CD4-positive, alpha-beta T cell treated with Interleukin-15 for 1 hour (primary cell): ENCODE measurements around the gene ALDH3B2.
"Not testable (repeated sequence)": the region's sequence is repeated elsewhere in the genome, so short reads cannot be mapped to it uniquely, and the experiment has no call there.

ENCODE experiments used
- DNase-seq: peaks from one replicate; pipeline ENCODE4 v3.0.0-alpha.2; 2020

Gene ALDH3B2

DNA sequence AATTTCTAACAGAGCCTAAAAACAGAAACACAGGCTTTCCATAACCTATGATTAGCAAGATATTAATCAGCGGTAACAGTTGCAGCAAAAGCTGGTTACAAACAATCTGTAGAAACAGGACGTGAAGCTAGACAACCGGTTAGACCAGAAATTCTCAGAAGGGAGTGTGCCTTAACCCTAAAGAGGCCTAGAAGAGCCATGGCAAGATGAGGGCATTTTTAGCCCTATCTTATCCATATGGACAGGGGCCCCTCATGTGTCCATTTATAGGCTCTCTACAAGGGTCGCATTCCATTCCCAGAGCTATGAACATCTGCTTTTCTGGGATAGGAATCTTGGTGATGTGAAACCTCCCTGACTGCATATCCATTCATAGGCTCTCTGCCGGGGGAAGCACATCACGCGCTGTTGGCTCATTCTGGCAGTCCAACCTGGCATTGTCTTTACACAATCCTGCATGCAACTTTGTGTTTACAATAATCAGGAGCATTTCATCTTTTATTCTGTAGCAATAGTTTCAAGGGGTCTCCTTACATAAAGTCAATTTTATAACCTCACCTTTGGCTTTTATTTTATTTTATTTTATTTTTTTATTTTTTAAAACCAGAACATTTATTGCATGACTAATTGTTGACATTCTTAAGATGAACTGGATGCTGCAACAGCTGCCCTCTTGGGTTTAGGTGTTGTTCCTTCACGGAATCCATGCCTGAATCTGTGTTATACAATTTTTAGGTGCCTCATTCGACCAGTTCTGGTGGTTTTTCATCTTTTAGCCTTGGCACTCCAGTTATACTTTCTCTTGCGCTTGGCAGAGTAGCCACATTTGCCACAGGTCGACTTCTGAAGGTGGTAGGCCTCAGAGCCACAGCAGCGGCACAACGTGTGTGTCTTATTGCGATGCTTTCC is 8.0 kb upstream of the ALDH3B2 start:
- DNase-seq: not testable (repeated sequence)

GRCh38 chr11:67680696-67681470 is 6.5 kb upstream of the ALDH3B2 start:
- no peak for DNase-seq

- no peak for DNase-seq
These were observed 780 bp upstream of the ALDH3B2 start for GRCh38 chr11:67675058-67675747.

- no peak for DNase-seq
These were observed 521 bp downstream of the ALDH3B2 start for GRCh38 chr11:67673902-67674301.

DNA sequence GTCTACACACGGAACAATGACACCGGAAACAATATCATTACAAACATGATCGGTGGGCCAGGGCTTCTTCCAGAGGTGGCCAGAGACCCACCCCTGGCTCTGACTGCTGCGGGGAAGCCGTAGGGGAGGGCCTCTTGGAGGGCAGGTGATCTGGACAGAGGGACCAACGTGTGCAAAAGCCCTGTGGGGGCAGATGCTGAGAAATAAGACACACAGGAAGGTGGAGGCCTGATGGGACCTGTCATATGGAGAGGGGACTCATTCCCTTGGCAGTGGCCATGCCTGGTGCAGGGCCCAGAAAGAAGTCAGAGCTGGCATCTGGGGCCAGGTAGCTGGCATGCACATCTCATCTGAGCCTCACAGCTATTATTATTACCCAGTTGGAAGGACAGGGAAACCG is 1.1 kb downstream of the ALDH3B2 start:
- no peak for DNase-seq

GRCh38 chr11:67671211-67671520 is 3.3 kb downstream of the ALDH3B2 start:
- no peak for DNase-seq

DNA sequence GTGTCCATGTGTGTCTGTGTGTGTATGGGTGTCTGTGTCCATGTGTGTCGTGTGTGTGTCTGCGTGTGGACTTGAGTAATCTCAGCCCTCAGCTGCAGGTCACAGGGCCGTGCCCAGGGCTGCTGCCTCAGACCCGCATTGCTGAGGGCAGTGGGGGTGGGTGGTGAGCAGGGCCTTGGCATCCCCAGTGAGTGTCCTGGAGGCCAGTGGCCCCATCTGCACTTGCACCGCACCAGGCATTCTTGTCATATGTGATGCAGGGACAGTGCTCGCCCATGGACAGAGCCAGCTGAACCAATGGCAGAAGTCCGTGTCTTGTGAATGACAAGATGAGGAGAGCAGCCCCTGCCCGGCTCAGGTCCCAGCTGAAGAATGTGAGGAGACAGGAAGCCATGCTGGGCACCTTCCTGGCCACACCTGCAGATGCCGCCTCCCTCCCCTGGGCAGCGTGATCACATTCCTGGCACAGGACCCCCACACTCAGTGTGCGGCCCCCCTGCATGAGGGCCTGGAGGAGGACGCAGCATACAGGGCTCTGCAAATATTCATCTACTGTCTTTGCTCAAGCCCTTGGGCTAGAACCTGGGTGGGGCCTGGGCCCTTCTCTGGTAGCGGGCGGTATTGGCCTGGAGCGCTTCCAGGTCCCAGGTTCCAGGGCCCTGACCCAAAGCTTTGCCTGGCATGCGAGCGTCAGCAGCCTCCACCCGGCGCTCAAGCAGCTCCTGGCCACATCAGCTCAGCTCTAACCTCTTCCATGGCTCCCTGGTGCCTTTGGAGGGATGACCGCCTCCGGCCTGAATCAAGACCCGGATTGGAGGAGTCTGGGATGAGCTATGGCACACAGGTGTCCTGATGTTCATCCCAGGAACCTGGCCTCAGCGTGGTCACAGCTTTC is 3.9 kb downstream of the ALDH3B2 start:
- no peak for DNase-seq

- no peak for DNase-seq
These were observed 6.3 kb downstream of the ALDH3B2 start for GRCh38 chr11:67668192-67668551.

GRCh38 chr11:67667490-67668191 is 6.8 kb downstream of the ALDH3B2 start:
- DNase-seq: no peak

- no peak for DNase-seq
These were observed 7.5 kb downstream of the ALDH3B2 start for GRCh38 chr11:67666676-67667489.

DNA sequence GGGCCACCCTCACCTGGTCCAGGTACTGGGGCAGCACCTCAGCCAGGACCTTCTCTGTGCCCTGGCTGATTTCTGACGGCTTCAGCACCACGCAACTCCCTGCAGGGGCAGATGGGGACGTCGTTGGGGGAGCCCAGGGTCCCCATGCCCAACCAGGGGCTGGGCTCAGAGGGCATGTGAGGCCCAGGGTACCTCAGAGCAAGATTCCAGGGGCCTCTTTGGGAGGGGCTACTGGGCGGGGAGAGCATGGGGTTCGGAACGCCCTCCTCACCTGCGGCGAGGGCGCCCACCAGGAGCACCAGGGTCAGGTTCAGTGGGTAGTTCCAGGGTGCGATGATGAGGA is 8.1 kb downstream of the ALDH3B2 start:
- DNase-seq: no peak

DNA sequence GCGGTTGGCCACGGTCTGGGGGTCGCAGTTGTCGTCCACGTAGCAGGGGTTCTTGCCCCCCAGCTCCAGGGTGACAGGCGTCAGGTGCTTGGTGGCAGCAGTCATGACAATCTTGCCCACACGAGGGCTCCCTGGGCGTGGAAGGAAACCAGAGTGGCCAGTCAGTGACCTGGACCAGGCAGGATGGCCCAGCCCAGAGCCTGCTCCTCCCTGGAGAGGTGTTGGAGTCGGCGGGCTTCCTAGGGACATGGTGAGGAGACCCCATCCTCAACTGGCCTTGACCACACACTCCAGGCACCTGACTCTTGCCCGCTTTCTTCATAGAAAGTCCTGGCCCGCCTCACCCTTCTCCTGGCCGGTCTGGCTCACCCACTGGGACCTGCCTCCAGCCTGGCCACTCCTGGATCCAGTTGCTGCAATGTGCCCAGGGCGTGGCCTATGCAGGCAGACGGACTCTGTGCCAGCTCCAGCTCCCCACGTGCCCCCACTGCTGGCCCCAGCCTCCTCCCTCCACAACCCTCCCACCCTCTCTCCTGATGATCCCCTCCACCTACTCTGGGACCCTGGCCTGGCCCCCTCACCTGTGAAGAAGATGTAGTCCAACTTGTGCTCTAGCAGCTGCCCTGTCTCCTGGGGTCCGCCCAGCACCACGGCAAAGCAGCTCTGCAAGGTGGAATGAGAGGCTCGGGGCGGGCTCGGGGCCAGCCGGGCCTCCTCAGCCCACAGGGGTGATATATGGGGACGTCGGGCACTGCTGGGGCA is 8.7 kb downstream of the ALDH3B2 start:
- no peak for DNase-seq

DNA sequence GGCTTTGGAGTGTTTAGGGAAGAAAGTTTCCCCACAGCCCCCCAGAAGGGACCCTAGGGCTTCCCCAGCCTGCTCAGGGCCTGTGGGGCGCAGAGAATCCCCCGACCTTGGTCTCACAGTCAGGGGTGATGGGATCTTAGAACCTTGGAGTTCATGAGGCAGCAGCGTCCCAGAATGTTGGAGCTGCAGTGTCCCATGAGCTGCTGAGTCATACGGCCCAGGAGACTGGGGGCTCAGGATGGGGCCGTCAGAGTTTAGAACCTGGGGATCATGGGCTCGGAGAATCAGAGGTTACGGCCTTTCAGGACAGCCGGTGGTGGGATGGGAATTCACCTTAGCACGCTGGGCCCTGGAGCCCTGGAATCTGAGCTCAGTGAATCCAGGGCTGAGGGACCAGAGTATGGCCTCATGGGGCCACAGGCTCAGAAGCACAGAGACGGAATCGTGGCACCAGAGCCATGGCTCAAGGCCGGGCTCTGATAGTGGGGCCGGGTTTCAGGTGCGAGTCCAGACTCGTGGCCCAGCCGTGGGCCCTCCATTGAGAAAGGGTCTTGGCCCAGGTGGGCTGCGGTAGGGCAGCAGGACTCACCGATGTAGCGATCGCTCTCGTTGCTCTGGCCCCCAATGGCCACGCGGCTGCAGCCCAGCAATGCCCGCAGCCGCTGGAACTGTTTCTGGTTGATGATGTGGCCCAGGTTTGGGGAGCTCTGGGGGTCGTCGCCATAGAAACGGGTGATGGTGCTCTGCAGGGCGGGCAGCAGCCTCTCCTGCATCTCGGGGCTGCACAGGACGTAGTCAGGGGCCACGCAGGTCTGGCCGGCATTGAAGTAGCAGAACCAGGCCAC is 9.5 kb downstream of the ALDH3B2 start:
- no peak for DNase-seq

DNA sequence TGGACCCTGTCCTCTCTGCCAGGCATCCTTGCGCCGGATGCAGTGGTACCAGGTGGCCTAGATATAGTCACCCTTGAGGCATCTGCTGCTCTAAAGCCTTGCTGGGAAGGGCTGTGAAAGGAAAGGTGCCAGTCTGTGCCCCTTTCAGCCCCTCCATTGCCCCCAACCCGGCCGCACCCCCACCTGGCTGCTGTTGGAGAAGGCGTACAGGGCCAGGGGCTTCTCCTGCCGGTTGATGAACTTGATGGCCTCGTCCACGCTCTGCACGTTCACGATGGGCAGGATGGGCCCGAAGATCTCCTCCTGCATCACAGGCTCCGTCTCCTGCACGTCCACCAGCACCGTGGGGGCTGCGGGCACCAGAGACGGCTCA is 10.2 kb downstream of the ALDH3B2 start:
- no peak for DNase-seq

- no peak for DNase-seq
These were observed 10.8 kb downstream of the ALDH3B2 start for GRCh38 chr11:67663532-67664212.

GRCh38 chr11:67662835-67663531 is 11.4 kb downstream of the ALDH3B2 start:
- DNase-seq: no peak

DNA sequence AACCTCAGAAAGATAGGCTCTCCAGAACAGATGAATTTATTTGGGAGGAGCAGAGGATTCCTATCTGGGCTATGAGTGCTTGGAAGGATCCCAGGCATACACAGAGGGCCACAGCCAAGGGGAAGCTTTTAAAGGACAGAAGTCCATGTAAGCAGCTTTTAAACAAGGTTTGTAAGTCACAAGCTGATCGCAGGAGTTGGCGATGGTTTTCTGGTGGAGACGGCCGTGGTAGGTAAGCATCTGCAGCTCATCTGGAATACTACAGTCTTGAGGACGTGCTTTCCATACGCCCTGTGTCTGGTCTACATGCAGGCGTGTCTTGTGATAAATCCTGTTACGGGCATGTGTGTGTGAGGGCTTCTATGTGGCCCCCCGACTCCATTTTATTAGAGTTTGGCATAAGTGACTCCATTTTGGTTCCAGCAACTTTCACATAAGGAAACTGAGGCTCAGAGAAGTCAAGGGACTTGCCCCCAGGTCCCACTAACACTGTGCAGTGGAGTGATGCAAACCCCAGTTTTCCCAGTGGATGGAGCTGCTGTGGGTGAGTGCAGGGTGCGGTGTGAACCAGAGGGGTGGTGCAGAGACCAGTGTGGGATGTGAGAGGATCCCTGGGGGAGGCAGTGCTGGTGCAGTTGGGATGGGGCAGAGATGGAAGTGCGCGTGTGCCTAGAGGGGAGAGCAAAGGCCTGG is 12.1 kb downstream of the ALDH3B2 start:
- DNase-seq: no peak

- not testable (repeated sequence) for DNase-seq
These were observed 13.7 kb downstream of the ALDH3B2 start for GRCh38 chr11:67660752-67661151.
